Kidney (tissue), 14 donors: ENCODE data around the gene AKR1A1. TPM values are rescaled to one million over a fixed set of nuclear protein-coding genes. Genes with fewer than 3 reads are reported as not detected.

ENCODE experiments used
- DNase-seq, 5 donors: peaks; one replicate each; pipeline ENCODE4 v3.0.0-alpha.2; 2013 to 2020
- FAIRE-seq: peaks from 2 replicates; lab custom pipeline; 2012; peaks lifted over from hg19 to GRCh38; lab: Jason Lieb, UNC
- H3K27ac ChIP-seq, 2 donors: one replicate each; pipeline ENCODE4 v1.7.0; 2013; ENCODE audit warnings: low read depth in 2 of 2, low read length in 2 of 2, inconsistent platforms in 1 of 2
- H3K27me3 ChIP-seq: one replicate; pipeline ENCODE4 v1.7.1; 2013; ENCODE audit warnings: low read length, inconsistent platforms; ENCODE audit not compliant: control insufficient read depth, insufficient read depth
- H3K36me3 ChIP-seq, 3 donors: one replicate each; pipeline versions ENCODE4 v1.7.0 to v1.7.1; 2013; ENCODE audit warnings: low read length in 3 of 3, control low read depth in 1 of 3, inconsistent platforms in 1 of 3; ENCODE audit not compliant: insufficient read depth in 3 of 3, control insufficient read depth in 2 of 3
- H3K4me1 ChIP-seq, 3 donors: one replicate each; pipeline versions ENCODE4 v1.7.0 to v1.7.1; 2013; ENCODE audit warnings: low read length in 3 of 3, inconsistent platforms in 1 of 3, low read depth in 1 of 3; ENCODE audit not compliant: control insufficient read depth in 2 of 3, insufficient read depth in 2 of 3
- H3K4me3 ChIP-seq, 3 donors: one replicate each; pipeline versions ENCODE4 v1.7.0 to v1.8.1; 2013; ENCODE audit warnings: low read length in 3 of 3, control low read depth in 1 of 3, inconsistent platforms in 1 of 3
- H3K9ac ChIP-seq, 3 donors: one replicate each; pipeline versions ENCODE4 v1.7.0 to v1.7.1; 2013; ENCODE audit warnings: low read length in 3 of 3, control low read depth in 1 of 3, inconsistent platforms in 1 of 3
- H3K9me3 ChIP-seq, 3 donors: one replicate each; pipeline versions ENCODE4 v1.7.0 to v1.7.1; 2013; ENCODE audit warnings: low read length in 3 of 3, control low read depth in 1 of 3, inconsistent platforms in 1 of 3; ENCODE audit not compliant: control insufficient read depth in 2 of 3, insufficient read depth in 1 of 3
- CTCF ChIP-seq: IDR thresholded peaks from 3 replicates; pipeline ENCODE4 v1.5.1; 2012; ENCODE audit warnings: mild to moderate bottlenecking, moderate library complexity, borderline replicate concordance; ENCODE audit not compliant: insufficient read depth; ENCODE audit errors: extremely low read depth
- intact Hi-C: fragments of 100-400 bp; cut with DNase I; formaldehyde crosslinking; loops from one replicate; pipeline ENCODE4 v1.11.1; 2022
- polyA plus RNA-seq: library from polyadenylated mRNA; stranded (reverse); fragments of 350-450 nt; fragmentation: Illumina TruSeq; extraction: RNeasy Lipid Tissue Mini Kit (QIAGEN cat#74804); gene quantifications from one replicate; pipeline ENCODE4 v1.2.3, GENCODE V29; 2014; ENCODE audit warnings: low read depth, low replicate concordance; ENCODE audit not compliant: insufficient read depth
- total RNA-seq: library from RNA; stranded (reverse); fragmentation: NEBNext Ultra II Directional; extraction: Animal tissue kit (Norgen Biotek cat#: 25700); gene quantifications from one replicate; pipeline ENCODE4 v1.2.1, GENCODE V29; 2021
- donor health status: control.
- donor health status: control.
- donor health status: control.
- donor health status: control.
- donor health status: control.
- donor health status: DM: yes; HTN: yes; CAD: no.
- donor health status: Normal renal cell carcinoma (clear cell type).

AKR1A1 gene
- total and polyA plus RNA-seq, 2 donors from 2014 or later: 147 to 431 TPM

- Histone ChIP-seq H3K36me3 (no peaks in the 10 kb centered on the region), H3K4me1 (no peaks in the 10 kb centered on the region), H3K9me3 (no peaks in the 10 kb centered on the region), H3K27ac (no peak overlapping the region), H3K4me3 (no peak overlapping the region), H3K27me3 (no peaks in the 10 kb centered on the region), H3K9ac (no peak overlapping the region)
- TF ChIP-seq CTCF: no peak
- no peak for DNase-seq
- intact Hi-C loops: no loop called here
- no peak for FAIRE-seq
Observed at GRCh38 chr1:45536886-45537285, 13.7 kb upstream of the AKR1A1 start.

- Histone ChIP-seq H3K4me1 (peaks cover 3 to 6% (median 3%) of the 10 kb centered on the region in 3 donors), H3K36me3 (no peaks in the 10 kb centered on the region), H3K9ac (no peak overlapping the region), H3K4me3 (no peak overlapping the region), H3K27me3 (no peaks in the 10 kb centered on the region), H3K9me3 (no peaks in the 10 kb centered on the region), H3K27ac (no peak overlapping the region)
- FAIRE-seq: no peak
- TF ChIP-seq CTCF: no peak
- no peak for DNase-seq
- intact Hi-C loops: no loop called here
Observed at GRCh38 chr1:45541193-45541592, 9.4 kb upstream of the AKR1A1 start.

- Histone ChIP-seq H3K27me3 (no peaks in the 10 kb centered on the region), H3K9me3 (no peaks in the 10 kb centered on the region), H3K9ac (no peak overlapping the region), H3K4me1 (peaks cover 3 to 6% (median 3%) of the 10 kb centered on the region in 3 donors), H3K27ac (no peak overlapping the region), H3K4me3 (no peak overlapping the region), H3K36me3 (no peaks in the 10 kb centered on the region)
- no peak for FAIRE-seq
- peak in 1 of 5 donors; percentile 17 for DNase-seq
- intact Hi-C loops: no loop called here
- TF ChIP-seq CTCF: no peak
Observed at GRCh38 chr1:45542591-45542990, 8.0 kb upstream of the AKR1A1 start.
